TTC549 (cell line): Measurements from ENCODE around the gene TRIM26.
"Not testable (repeated sequence)": the region's sequence is repeated elsewhere in the genome, so short reads cannot be mapped to it uniquely, and the experiment has no call there.

Source experiments
- FAIRE-seq: peaks from 2 replicates; lab custom pipeline; 2012; peaks lifted over from hg19 to GRCh38; lab: Jason Lieb, UNC

The TRIM26 gene

GRCh38 chr6:30152910-30153610 is 60.1 kb downstream of the TRIM26 start:
- FAIRE-seq = no peak

GRCh38 chr6:30152016-30152673 is 61.1 kb downstream of the TRIM26 start:
- no peak for FAIRE-seq

- no peak for FAIRE-seq
Observed at GRCh38 chr6:30151580-30151979, 61.6 kb downstream of the TRIM26 start.

- FAIRE-seq = no peak
Observed at GRCh38 chr6:30150671-30151395, 62.4 kb downstream of the TRIM26 start.

- FAIRE-seq = no peak
Observed at GRCh38 chr6:30149858-30150550, 63.2 kb downstream of the TRIM26 start.

- FAIRE-seq = no peak
Observed at GRCh38 chr6:30149234-30149633, 64.0 kb downstream of the TRIM26 start.

- FAIRE-seq = no peak
Observed at GRCh38 chr6:30147096-30147495, 66.1 kb downstream of the TRIM26 start.

GRCh38 chr6:30145818-30146217 is 67.4 kb downstream of the TRIM26 start:
- no peak for FAIRE-seq

GRCh38 chr6:30144811-30145210 is 68.4 kb downstream of the TRIM26 start:
- no peak for FAIRE-seq

- no peak for FAIRE-seq
Observed at GRCh38 chr6:30143780-30144179, 69.4 kb downstream of the TRIM26 start.

- no peak for FAIRE-seq
Observed at GRCh38 chr6:30142665-30143064, 70.5 kb downstream of the TRIM26 start.

GRCh38 chr6:30140240-30140639 is 73.0 kb downstream of the TRIM26 start:
- not testable (repeated sequence) for FAIRE-seq

GRCh38 chr6:30136570-30137286 is 76.5 kb downstream of the TRIM26 start:
- FAIRE-seq = no peak

- FAIRE-seq = no peak
Observed at GRCh38 chr6:30135757-30136156, 77.4 kb downstream of the TRIM26 start, which contains the start of gene TRIM40. Gene TRIM40 (plus strand): TSS chr6:30136140. CDS start chr6:30137037, 897 bp downstream.

- no peak for FAIRE-seq
Observed at GRCh38 chr6:30135147-30135546, 78.1 kb downstream of the TRIM26 start.
